GM12878 (cell line): ENCODE results near the gene KRT34.

Source experiments
- CREB1 ChIP-seq: IDR thresholded peaks from 2 replicates; pipeline ENCODE4 v1.6.1; 2012; ENCODE audit warnings: low read depth, mild to moderate bottlenecking, inconsistent platforms
- ETV6 ChIP-seq, 2 experiments: fragments of 450-650 bp in 1 of 2; IDR thresholded peaks in 1 of 2; conservative IDR thresholded peaks in 1 of 2; 2 replicates each; pipeline ENCODE4 v1.6.1; 2014; ENCODE audit warnings: antibody characterized with exemption in 1 of 2, borderline replicate concordance in 1 of 2, low read depth in 1 of 2, mild to moderate bottlenecking in 1 of 2, moderate library complexity in 1 of 2
- HCFC1 ChIP-seq: fragments of 150-350 bp; IDR thresholded peaks from 2 replicates; pipeline ENCODE4 v1.6.1; 2014; ENCODE audit warnings: low read length
- KLF5 ChIP-seq: fragments of 450-650 bp; IDR thresholded peaks from 2 replicates; pipeline ENCODE4 v1.6.1; 2014; ENCODE audit warnings: mild to moderate bottlenecking; ENCODE audit not compliant: partially characterized antibody
- MYB ChIP-seq: fragments of 150-350 bp; IDR thresholded peaks from 2 replicates; pipeline ENCODE4 v1.6.1; 2014; ENCODE audit warnings: mild to moderate bottlenecking, low read depth, low read length, borderline replicate concordance
- PML ChIP-seq: IDR thresholded peaks from 2 replicates; pipeline ENCODE4 v1.6.1; 2012; ENCODE audit warnings: low read length, inconsistent platforms
- POLR2A ChIP-seq: IDR thresholded peaks from 2 replicates; pipeline ENCODE4 v1.6.1; 2011; ENCODE audit warnings: low read depth, mild to moderate bottlenecking, low read length
- RAD21 ChIP-seq: IDR thresholded peaks from 2 replicates; pipeline ENCODE4 v1.6.1; 2011; ENCODE audit warnings: mild to moderate bottlenecking, low read depth, low read length, moderate library complexity; ENCODE audit not compliant: insufficient read depth
- RFX5 ChIP-seq: IDR thresholded peaks from 2 replicates; pipeline ENCODE4 v1.6.1; 2011; ENCODE audit warnings: low read depth, low read length, improper control_type of control experiment
- SIN3A ChIP-seq: IDR thresholded peaks from 2 replicates; pipeline ENCODE4 v1.6.1; 2012; ENCODE audit warnings: low read depth, low read length, improper control_type of control experiment
- SMAD1 ChIP-seq: fragments of 450-650 bp; IDR thresholded peaks from 2 replicates; pipeline ENCODE4 v1.6.1; 2018; ENCODE audit warnings: mild to moderate bottlenecking, low read depth; ENCODE audit not compliant: partially characterized antibody
- SMARCA5 ChIP-seq: fragments of 450-650 bp; IDR thresholded peaks from 2 replicates; pipeline ENCODE4 v1.6.1; 2017; ENCODE audit warnings: mild to moderate bottlenecking
- STAT3 ChIP-seq: IDR thresholded peaks from 2 replicates; pipeline ENCODE4 v1.6.1; 2011; ENCODE audit warnings: low read depth, low read length, improper control_type of control experiment
- TF ChIP-seq, protein P1 (sequence below), 3 experiments: IDR thresholded peaks in 2 of 3; conservative IDR thresholded peaks in 1 of 3; 2 replicates each; pipeline ENCODE4 v1.5.1; 2011; ENCODE audit warnings: low read depth in 3 of 3, low read length in 3 of 3, mild to moderate bottlenecking in 3 of 3, control low read depth in 2 of 3, moderate library complexity in 2 of 3, inconsistent platforms in 1 of 3, mixed read lengths in 1 of 3; ENCODE audit not compliant: control insufficient read depth in 2 of 3, insufficient read depth in 1 of 3; ENCODE audit errors: extremely low read depth in 1 of 3

GRCh38 chr17:41415411-41415810 lies 33.3 kb upstream of the KRT34 start:
- TF ChIP-seq KLF5 (no peak), POLR2A (no peak), PML (no peak), CREB1 (no peak), STAT3 (no peak), SMAD1 (no peak), MYB (no peak), RFX5 (no peak), HCFC1 (no peak), SMARCA5 (no peak), SIN3A (no peak), RAD21 (no peak), ETV6 (conservative IDR thresholded peaks at IDR 0.05 in 1 of 2, IDR thresholded peaks at IDR 0.05 in 1 of 2; ENCODE audit: borderline replicate concordance in 1 of 2, low read depth in 1 of 2) (no peak)
- TF ChIP-seq, protein P1, sequence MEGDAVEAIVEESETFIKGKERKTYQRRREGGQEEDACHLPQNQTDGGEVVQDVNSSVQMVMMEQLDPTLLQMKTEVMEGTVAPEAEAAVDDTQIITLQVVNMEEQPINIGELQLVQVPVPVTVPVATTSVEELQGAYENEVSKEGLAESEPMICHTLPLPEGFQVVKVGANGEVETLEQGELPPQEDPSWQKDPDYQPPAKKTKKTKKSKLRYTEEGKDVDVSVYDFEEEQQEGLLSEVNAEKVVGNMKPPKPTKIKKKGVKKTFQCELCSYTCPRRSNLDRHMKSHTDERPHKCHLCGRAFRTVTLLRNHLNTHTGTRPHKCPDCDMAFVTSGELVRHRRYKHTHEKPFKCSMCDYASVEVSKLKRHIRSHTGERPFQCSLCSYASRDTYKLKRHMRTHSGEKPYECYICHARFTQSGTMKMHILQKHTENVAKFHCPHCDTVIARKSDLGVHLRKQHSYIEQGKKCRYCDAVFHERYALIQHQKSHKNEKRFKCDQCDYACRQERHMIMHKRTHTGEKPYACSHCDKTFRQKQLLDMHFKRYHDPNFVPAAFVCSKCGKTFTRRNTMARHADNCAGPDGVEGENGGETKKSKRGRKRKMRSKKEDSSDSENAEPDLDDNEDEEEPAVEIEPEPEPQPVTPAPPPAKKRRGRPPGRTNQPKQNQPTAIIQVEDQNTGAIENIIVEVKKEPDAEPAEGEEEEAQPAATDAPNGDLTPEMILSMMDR (IDR thresholded peaks at IDR 0.05 in 2 of 3, conservative IDR thresholded peaks at IDR 0.05 in 1 of 3; ENCODE audit: control insufficient read depth in 2 of 3, extremely low read depth in 1 of 3, insufficient read depth in 1 of 3, low read depth in 3 of 3, low read length in 3 of 3): no peak
